Tibial nerve (tissue), 4 donors: ENCODE data around the gene GIMAP8.

Experiments used
- CTCF ChIP-seq, 5 experiments: fragments of 200-600 bp in 3 of 5; fragments of 450-650 bp in 2 of 5; sonication (generic) in 3 of 5; IDR thresholded peaks; one replicate each; pipeline ENCODE4 v1.5.1; 2016 to 2019; ENCODE audit warnings: antibody characterized with exemption in 5 of 5, mild to moderate bottlenecking in 3 of 5, moderate library complexity in 2 of 5
- EP300 ChIP-seq, 2 donors: sonication (generic); formaldehyde crosslinking; IDR thresholded peaks; one replicate each; pipeline ENCODE4 v1.6.1; 2017; ENCODE audit warnings: antibody characterized with exemption in 2 of 2, mild to moderate bottlenecking in 1 of 2

DNA sequence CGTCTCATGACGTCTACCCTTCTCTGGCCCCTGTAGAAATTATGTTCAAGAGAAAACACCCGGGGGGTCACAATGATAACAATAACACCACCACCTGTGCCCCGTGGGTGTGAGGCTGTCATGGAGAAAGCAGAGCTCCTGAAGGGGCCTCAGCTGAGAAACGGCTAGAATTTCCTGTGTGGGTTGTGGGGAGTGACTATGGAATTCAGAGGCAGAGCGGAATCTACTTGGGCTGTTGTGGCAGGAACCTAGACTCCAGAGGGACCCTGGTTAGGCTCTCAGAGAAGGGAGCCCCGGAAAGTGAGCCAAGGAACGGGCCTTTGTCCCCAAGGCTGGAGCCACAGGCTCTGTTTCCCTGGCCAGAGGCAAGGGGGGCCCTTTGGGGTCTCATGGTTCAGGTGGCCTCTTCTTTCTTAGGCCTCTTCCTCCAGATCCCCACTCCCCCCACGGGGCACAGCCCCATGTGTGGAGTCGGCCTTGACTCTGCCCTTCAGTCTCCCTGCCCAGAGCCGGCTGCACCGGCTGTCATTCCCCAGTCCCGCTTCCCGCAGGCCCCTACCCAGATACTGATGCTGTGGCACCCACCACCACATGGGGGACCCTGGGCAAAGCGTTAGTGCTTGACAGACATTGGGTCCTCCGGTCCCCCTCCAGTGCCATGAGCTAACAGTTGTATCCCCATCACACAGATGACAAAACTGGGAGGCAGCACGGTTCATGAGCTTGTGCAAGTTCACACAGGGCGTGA is 6.5 kb upstream of the GIMAP8 start:
- TF ChIP-seq CTCF (IDR thresholded peaks at IDR 0.05) = no peak
- no peak for TF ChIP-seq EP300 (IDR thresholded peaks at IDR 0.05)
